SK-N-MC (cell line): ENCODE measurements around the gene TYW1B.
"Not testable (repeated sequence)": the region's sequence is repeated elsewhere in the genome, so short reads cannot be mapped to it uniquely, and the experiment has no call there.

Experiments used
- DNase-seq: peaks from one replicate; pipeline ENCODE4 v3.0.0-alpha.2; 2011; ENCODE audit warnings: low read depth, low spot score
- H3K27ac ChIP-seq: fragments of 200-600 bp; sonication (generic); 2 replicates; pipeline ENCODE4 v1.5.1; 2016; ENCODE audit warnings: mixed run types
- H3K36me3 ChIP-seq: fragments of 200-600 bp; sonication (generic); 2 replicates; pipeline ENCODE4 v1.6.1; 2017; ENCODE audit warnings: antibody characterized with exemption, low read length, mixed read lengths; ENCODE audit not compliant: insufficient read depth
- H3K4me3 ChIP-seq: fragments of 200-600 bp; sonication (generic); 2 replicates; pipeline ENCODE4 v1.5.1; 2016
- H3K9ac ChIP-seq: fragments of 200-600 bp; sonication (generic); 2 replicates; pipeline ENCODE4 v1.8.0; 2017; ENCODE audit warnings: mixed run types, mixed read lengths; ENCODE audit not compliant: insufficient read length
- H3K9me3 ChIP-seq: fragments of 200-600 bp; sonication (generic); 2 replicates; pipeline ENCODE4 v1.6.1; 2017; ENCODE audit warnings: low read depth, mild to moderate bottlenecking, antibody characterized with exemption, low read length, moderate library complexity, mixed read lengths
- EZH2 ChIP-seq: fragments of 200-600 bp; sonication (generic); IDR thresholded peaks from one replicate; pipeline ENCODE4 v1.6.1; 2017; ENCODE audit warnings: antibody characterized with exemption
- FOXP2 ChIP-seq: optimal IDR thresholded peaks from 2 replicates; pipeline ENCODE3; 2011; ENCODE audit warnings: mild to moderate bottlenecking, moderate library complexity; ENCODE audit not compliant: insufficient read depth; ENCODE audit errors: extremely low read length, control extremely low read depth
- POLR2AphosphoS5 ChIP-seq: IDR thresholded peaks from 2 replicates; pipeline ENCODE4 v1.6.1; 2012; ENCODE audit warnings: mild to moderate bottlenecking, low read depth, low read length, borderline replicate concordance

The TYW1B gene

GRCh38 chr7:72751978-72752377 is 76.0 kb downstream of the TYW1B start:
- no peak overlapping the region for H3K27ac ChIP-seq
- no peak overlapping the region for H3K9ac ChIP-seq
- TF ChIP-seq FOXP2, result no peak
- no peak for TF ChIP-seq POLR2AphosphoS5
- TF ChIP-seq EZH2, result no peak
- H3K4me3 ChIP-seq, result no peak overlapping the region
- no peaks in the 10 kb centered on the region for H3K36me3 ChIP-seq
- no peaks in the 10 kb centered on the region for H3K9me3 ChIP-seq
- DNase-seq, result no peak

GRCh38 chr7:72751378-72751777 is 76.6 kb downstream of the TYW1B start:
- TF ChIP-seq EZH2 (no peak), FOXP2 (no peak), POLR2AphosphoS5 (no peak)
- H3K36me3 ChIP-seq, result no peaks in the 10 kb centered on the region
- DNase-seq, result no peak
- H3K9ac ChIP-seq, result no peak overlapping the region
- H3K4me3 ChIP-seq, result no peak overlapping the region
- no peaks in the 10 kb centered on the region for H3K9me3 ChIP-seq
- H3K27ac ChIP-seq, result no peak overlapping the region

- H3K9ac ChIP-seq, H3K27ac ChIP-seq, H3K4me3 ChIP-seq, DNase-seq, H3K36me3 ChIP-seq, H3K9me3 ChIP-seq: not testable (repeated sequence)
These were observed 79.4 kb downstream of the TYW1B start for GRCh38 chr7:72748649-72749048.

GRCh38 chr7:72744244-72744926 is 83.6 kb downstream of the TYW1B start:
- H3K36me3 ChIP-seq, H3K9ac ChIP-seq, H3K9me3 ChIP-seq: not testable (repeated sequence)
- Histone ChIP-seq H3K4me3 (peak overlapping the region; percentile 60), H3K27ac (peak overlapping the region; percentile 66; the same call in 1 of the 2 replicates)
- peak; percentile 26 for DNase-seq

- not testable (repeated sequence) for H3K9me3 ChIP-seq, H3K36me3 ChIP-seq, H3K9ac ChIP-seq, DNase-seq, H3K4me3 ChIP-seq
- 0 out of 2 replicates have a peak overlapping the region, but pooled peaks have one; percentile 66 for H3K27ac ChIP-seq
These were observed 84.2 kb downstream of the TYW1B start for GRCh38 chr7:72743801-72744200.

GRCh38 chr7:72739716-72740115 is 88.3 kb downstream of the TYW1B start:
- not testable (repeated sequence) for H3K9ac ChIP-seq, H3K9me3 ChIP-seq, H3K27ac ChIP-seq, H3K4me3 ChIP-seq, DNase-seq, H3K36me3 ChIP-seq

- not testable (repeated sequence) for H3K9ac ChIP-seq, H3K27ac ChIP-seq, H3K9me3 ChIP-seq, DNase-seq, H3K4me3 ChIP-seq, H3K36me3 ChIP-seq
These were observed 92.1 kb downstream of the TYW1B start for GRCh38 chr7:72735855-72736254.

- not testable (repeated sequence) for H3K9me3 ChIP-seq
These were observed 97.2 kb downstream of the TYW1B start for GRCh38 chr7:72730815-72731214.

GRCh38 chr7:72730384-72730783 is 97.6 kb downstream of the TYW1B start:
- not testable (repeated sequence) for H3K27ac ChIP-seq, DNase-seq, H3K9ac ChIP-seq, H3K4me3 ChIP-seq, H3K9me3 ChIP-seq, H3K36me3 ChIP-seq

More at GRCh38 chr7:72730815-72731214, 97.2 kb downstream of the TYW1B start:
- not testable (repeated sequence) for H3K4me3 ChIP-seq, H3K36me3 ChIP-seq, H3K9ac ChIP-seq, DNase-seq, H3K27ac ChIP-seq

- not testable (repeated sequence) for DNase-seq, H3K36me3 ChIP-seq, H3K9ac ChIP-seq, H3K9me3 ChIP-seq, H3K4me3 ChIP-seq, H3K27ac ChIP-seq
These were observed 98.9 kb downstream of the TYW1B start for GRCh38 chr7:72729130-72729529.

GRCh38 chr7:72722694-72723093 is 105.3 kb downstream of the TYW1B start:
- not testable (repeated sequence) for DNase-seq, H3K9ac ChIP-seq, H3K4me3 ChIP-seq, H3K36me3 ChIP-seq, H3K27ac ChIP-seq, H3K9me3 ChIP-seq

- not testable (repeated sequence) for H3K36me3 ChIP-seq, H3K9ac ChIP-seq, H3K4me3 ChIP-seq, DNase-seq, H3K27ac ChIP-seq, H3K9me3 ChIP-seq
These were observed 107.1 kb downstream of the TYW1B start for GRCh38 chr7:72720890-72721289.

- H3K27ac ChIP-seq, H3K9me3 ChIP-seq, DNase-seq, H3K4me3 ChIP-seq, H3K36me3 ChIP-seq, H3K9ac ChIP-seq: not testable (repeated sequence)
These were observed 110.7 kb downstream of the TYW1B start for GRCh38 chr7:72717252-72717774.

- H3K27ac ChIP-seq, H3K9me3 ChIP-seq, H3K9ac ChIP-seq, H3K36me3 ChIP-seq, DNase-seq, H3K4me3 ChIP-seq: not testable (repeated sequence)
These were observed 116.1 kb downstream of the TYW1B start for GRCh38 chr7:72711927-72712326.
